Measurements from ENCODE around the gene TUBGCP6. TPM values are rescaled to one million over a fixed set of nuclear protein-coding genes. Genes with fewer than 3 reads are reported as not detected.

The TUBGCP6 gene
- total RNA-seq, 4 donors from 2014 or later: 20.3 to 44.3 (median 32.2) TPM

GRCh38 chr22:50176850-50177536 lies 67.8 kb downstream of the TUBGCP6 start:
- no peak for TF ChIP-seq POLR2A (IDR thresholded peaks at IDR 0.05)
- no peak for TF ChIP-seq CTCF (IDR thresholded peaks at IDR 0.05)
- Histone ChIP-seq H3K4me3 (no peak overlapping the region), H3K4me1 (peaks cover 0 to 3% (median 0%) of the 10 kb centered on the region in 3 donors), H3K27me3 (peaks cover 0 to 58% (median 0%) of the 10 kb centered on the region in 4 donors), H3K36me3 (no peaks in the 10 kb centered on the region), H3K9me3 (no peaks in the 10 kb centered on the region), H3K27ac (no peak overlapping the region)
- 96 to 98% methylated on average over 40 to 70 of the region's 76 CpGs for WGBS, 2 donors
- intact Hi-C loops (cut with DNase I): no loop called here
- no peak for DNase-seq

GRCh38 chr22:50175921-50176849 lies 68.6 kb downstream of the TUBGCP6 start:
- DNase-seq: no peak

DNA sequence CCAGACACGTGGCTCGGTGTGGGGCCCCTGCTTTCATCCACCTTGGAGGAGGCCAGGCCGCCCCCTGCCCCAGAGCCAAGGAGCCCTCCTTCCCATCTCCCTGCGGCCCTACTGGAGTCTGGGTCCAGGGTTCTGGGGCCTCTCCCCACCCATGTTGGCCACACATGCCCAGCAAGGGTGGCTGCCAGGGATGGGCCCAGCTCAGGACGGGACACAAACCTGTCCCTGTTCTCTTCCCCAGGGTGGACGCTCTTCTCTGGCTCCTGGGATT lies 69.7 kb downstream of the TUBGCP6 start:
- 76 to 100% methylated on average over 2 of the region's 6 CpGs for WGBS, 2 donors
- intact Hi-C loops (cut with DNase I): no loop called here
- Histone ChIP-seq H3K9me3 (no peaks in the 10 kb centered on the region), H3K27me3 (peaks cover 0 to 73% (median 0%) of the 10 kb centered on the region in 4 donors), H3K4me1 (peaks cover 0 to 17% (median 12%) of the 10 kb centered on the region in 3 donors), H3K27ac (no peak overlapping the region), H3K36me3 (no peaks in the 10 kb centered on the region), H3K4me3 (no peak overlapping the region)
- no peak for DNase-seq
- TF ChIP-seq CTCF (IDR thresholded peaks at IDR 0.05) (no peak), POLR2A (IDR thresholded peaks at IDR 0.05) (no peak)

More at GRCh38 chr22:50175921-50176849, 68.6 kb downstream of the TUBGCP6 start:
- Histone ChIP-seq H3K27me3 (peaks cover 0 to 66% (median 0%) of the 10 kb centered on the region in 4 donors), H3K4me3 (no peak overlapping the region), H3K36me3 (no peaks in the 10 kb centered on the region), H3K9me3 (no peaks in the 10 kb centered on the region), H3K27ac (no peak overlapping the region), H3K4me1 (peaks cover 0 to 11% (median 6%) of the 10 kb centered on the region in 3 donors)
- 75% methylated on average over 8 of the region's 27 CpGs; no CpG with 5 or more reads in 1 of the 2 donors for whole genome bisulfite sequencing, 2 donors
- intact Hi-C loops (cut with DNase I): no loop called here
- TF ChIP-seq POLR2A (IDR thresholded peaks at IDR 0.05) (no peak), CTCF (IDR thresholded peaks at IDR 0.05) (no peak)

GRCh38 chr22:50174382-50175190 lies 70.2 kb downstream of the TUBGCP6 start:
- 60 to 61% methylated on average over 1 to 5 of the region's 27 CpGs for WGBS, 2 donors
- Histone ChIP-seq H3K27me3 (peaks cover 0 to 78% (median under 1%) of the 10 kb centered on the region in 4 donors), H3K4me1 (peaks cover under 1 to 22% (median 17%) of the 10 kb centered on the region in 3 donors), H3K4me3 (no peak overlapping the region), H3K36me3 (no peaks in the 10 kb centered on the region), H3K9me3 (no peaks in the 10 kb centered on the region), H3K27ac (no peak overlapping the region)
- intact Hi-C loops (cut with DNase I): no loop called here
- no peak for DNase-seq
- TF ChIP-seq POLR2A (IDR thresholded peaks at IDR 0.05) (no peak), CTCF (IDR thresholded peaks at IDR 0.05) (no peak)

Measured in esophagus squamous epithelium (tissue), 5 donors.